Right kidney (tissue), 9 donors: Measurements from ENCODE around the gene SYNGR3.
A peak's percentile ranks its signal among the peaks of the same experiment; 100 is the strongest.
"Not testable (repeated sequence)": the region's sequence is repeated elsewhere in the genome, so short reads cannot be mapped to it uniquely, and the experiment has no call there.

ENCODE experiments used
- DNase-seq: peaks from one replicate; pipeline ENCODE4 v3.0.0-alpha.2; 2016
- long read RNA-seq, 8 donors: transcript quantifications; one replicate each; lab custom pipeline, GENCODE V29; 2026

The SYNGR3 gene, protein sequence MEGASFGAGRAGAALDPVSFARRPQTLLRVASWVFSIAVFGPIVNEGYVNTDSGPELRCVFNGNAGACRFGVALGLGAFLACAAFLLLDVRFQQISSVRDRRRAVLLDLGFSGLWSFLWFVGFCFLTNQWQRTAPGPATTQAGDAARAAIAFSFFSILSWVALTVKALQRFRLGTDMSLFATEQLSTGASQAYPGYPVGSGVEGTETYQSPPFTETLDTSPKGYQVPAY
- long read RNA-seq, donor 1, partial matches to known transcripts, result 0 of 1 reads
- long read RNA-seq, donor 1, other reads (novel, unspliced or antisense), result 0 of 1 reads
- long read RNA-seq, donor 2, result 0 reads
- long read RNA-seq, donor 3, result 0 reads
- long read RNA-seq, donor 4, result 0 reads
- long read RNA-seq, donor 5, partial matches to known transcripts, result 0 of 1 reads
- long read RNA-seq, donor 5, other reads (novel, unspliced or antisense), result 0 of 1 reads
- long read RNA-seq, donor 6, result 0 reads
- long read RNA-seq, donor 7, result 0 reads
- long read RNA-seq, donor 8, partial matches to known transcripts, result 0 of 1 reads
- long read RNA-seq, donor 8, other reads (novel, unspliced or antisense), result 0 of 1 reads

DNA sequence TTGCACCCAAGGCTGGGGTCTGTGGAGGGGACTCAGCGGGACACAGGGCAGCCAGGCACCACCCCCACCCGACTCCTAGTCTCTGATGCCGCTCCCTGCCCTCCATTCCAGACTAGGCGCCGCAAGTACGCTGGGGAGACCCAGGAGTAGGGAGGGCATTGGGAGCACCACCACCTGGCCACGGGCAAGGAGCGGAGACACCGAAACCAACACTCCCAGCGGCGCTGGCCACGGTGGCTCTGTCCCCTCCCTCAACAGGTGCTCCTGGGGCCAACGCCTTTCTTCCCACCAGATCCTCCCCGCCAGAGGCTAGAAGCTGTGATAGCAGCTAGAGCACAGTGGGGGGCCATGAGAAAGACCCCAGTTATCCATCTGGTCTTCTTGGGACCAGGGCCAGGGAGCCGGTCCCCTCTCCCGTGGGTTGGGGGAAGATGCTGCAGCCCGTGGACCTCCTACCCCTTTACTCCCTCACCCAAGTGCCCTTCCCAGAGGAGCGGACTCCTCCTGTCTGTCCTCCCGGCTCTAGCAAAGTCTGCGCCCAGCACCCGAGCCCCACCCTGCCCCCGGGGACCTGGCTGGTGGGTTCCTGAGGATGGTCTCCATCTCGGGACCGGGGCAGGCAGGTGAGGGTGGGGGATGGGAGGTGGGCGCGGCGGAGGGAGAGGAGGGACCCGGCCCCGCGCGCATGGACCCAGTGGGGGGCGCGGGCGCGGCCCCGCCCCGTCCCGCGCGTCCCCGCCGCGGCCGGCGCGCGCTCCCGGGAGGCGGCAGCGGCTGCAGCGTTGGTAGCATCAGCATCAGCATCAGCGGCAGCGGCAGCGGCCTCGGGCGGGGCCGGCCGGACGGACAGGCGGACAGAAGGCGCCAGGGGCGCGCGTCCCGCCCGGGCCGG is at the start of gene SYNGR3:
Gene SYNGR3 (plus strand): TSS at position 762 of the 892 bp plus-strand sequence. CDS start 133 bp downstream, outside the sequence.
- no peak for DNase-seq

DNA sequence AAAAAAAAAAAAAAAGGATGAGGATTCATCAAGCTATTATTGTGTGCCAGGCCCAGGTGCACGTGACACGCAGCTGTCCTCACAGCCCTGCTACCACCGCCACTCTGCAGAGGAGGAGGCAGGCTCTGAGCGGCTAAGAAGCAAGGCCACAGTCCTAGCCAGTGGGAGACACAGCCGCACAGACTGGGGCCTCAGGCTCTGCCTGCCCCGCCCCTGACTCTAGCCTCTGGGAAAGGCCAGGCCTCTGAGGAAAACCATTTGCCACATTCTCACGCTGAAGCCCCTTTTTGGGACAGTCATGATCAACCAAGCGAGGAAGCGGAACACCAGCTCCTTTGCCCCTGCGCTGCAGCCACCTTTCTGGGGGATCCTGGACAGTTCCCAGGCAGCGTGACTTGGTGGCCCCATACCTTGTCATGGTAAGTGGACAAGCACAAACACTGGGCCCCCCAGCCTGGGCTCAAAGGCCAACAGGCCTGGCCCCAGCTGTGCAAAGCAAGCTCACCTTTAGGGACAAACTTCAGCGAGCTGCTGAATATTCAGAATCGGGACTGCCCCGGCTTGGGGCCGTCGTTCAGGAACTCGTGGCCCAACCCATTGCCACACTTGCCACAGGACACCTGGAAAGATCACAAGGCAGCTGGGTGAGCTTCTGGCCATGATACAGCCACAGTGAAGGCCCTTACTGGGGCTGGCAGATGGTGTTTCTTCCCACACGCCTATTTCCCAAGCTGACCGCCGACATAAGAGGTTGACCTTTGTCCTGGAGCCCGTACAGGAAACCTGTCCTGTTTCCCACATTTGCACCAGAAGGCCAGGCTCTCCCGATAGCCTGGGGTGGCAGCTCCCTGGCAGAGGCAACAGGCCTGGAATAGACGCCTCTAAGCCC is 49.3 kb upstream of the SYNGR3 start:
- no peak for DNase-seq

DNA sequence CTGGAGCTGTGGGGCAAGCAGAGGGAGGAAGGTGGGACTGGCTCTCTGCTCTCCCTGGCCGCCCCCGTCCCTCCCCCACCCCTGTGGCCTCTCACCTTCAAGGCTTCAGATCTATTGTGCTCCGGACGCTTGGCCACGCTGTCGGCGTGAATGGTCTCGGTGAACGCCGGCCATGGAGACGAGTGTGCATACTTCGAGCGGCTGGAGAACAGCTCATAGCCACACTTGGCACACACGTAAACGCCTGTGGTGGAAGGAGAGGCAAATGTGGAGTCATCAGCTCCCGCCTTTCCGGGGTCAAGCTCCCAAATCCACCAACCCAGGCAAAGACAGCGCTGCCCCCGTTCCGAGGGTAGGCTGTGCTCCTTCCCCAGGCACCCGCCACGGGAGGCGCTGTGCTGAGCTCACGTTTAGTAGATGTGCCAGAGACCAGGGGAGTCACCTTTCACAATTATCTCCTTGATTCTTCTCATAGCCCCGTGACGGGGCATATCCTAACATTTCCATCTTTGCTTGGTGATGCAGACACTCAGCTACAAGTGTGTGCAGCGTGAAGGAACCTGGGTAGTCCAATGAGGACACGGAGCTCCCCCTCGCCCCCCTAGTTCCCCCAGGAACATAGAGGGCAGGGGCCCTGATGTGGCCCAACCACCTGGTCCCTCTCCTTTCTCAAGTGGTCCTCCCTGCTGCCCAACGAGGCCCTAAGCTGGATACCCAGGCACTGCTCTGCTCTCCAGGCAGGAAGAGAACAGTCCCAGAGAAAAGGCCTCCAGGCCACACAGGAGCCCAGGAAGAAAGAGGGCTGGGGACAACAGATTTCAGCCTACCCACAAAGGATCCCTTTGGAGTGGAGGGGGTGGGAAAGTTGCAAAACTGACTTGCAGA is 48.4 kb upstream of the SYNGR3 start:
- DNase-seq, result no peak

DNA sequence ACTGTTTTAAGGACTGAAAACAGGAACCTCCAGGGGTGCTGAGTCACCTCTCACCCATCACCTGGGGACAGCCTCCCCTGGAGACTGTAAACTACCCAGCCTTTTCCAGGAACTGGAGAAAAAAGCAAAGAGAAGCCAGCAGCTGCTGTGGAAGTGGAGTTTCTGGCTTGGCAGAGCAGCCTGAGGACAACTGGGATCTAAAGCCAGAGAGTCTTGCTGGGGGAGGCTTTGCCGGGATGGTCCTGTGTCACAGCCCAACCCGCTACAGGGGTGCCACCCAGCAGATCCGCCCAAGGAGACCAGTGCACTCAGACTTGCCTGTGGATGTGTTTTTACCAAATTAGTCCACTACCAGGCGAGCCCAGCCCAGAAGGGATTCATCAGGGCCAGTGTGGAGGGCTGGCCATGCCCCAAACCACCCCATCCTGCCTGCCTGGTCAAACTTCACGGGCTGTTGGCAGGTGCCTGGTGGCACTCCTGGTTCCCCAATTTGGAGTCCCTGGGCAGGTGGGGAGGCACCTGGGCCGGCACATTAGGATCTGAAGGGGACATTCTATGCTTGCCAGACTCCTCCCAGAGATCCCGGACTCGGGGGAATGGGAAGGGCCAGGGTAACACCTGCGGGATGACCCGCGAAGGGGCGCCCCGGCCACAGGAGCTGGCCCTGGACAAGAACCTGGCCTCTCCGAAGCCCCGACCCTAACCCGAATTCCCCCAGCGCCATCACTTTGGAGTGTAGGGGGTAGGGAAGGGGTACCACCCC is 47.5 kb upstream of the SYNGR3 start:
- no peak for DNase-seq

DNA sequence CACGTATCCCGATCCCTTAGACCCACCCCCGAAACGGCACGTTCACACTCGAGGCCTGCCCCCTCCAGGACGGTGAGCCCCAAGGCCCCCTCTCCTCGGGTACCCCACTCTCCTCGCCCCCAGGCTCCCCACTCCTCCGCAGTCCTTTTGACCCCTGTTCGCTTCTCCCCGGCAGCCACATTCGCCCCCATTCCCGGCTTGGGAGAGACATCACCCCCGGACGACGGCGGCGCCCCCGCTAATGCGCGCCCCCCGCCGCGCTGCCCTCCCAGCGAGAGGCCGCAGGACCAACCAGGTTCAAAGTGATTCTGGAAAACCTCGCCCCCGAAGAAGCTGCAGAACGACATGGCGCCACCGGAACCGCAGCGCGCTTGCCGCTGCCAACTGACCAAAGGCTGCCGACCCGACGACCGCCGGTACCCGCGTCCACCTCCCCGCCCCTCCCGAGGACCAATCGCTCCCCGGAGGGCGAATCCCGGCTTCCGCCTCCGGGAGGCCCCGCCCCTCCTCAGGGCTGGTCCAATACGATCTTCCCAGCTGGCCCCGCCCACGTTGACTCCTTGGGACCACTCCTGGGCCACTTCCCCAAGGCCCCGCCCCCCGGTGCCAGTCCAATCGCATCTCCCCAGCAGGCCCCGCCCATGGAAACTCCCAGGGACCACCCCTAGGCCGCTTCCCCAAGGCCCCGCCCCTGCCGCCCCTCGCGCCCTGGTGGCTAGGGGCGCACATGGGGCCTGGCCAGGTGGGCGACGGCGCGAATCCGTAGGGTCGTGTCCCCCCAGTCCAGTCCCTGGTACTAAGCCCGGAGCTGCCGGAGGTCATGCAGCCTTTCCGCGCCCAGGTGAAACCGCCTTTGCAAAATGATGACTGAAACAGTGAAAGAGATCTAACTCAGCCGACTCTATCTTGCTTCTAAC is 46.7 kb upstream of the SYNGR3 start, which contains the start of gene MSRB1:
Gene MSRB1 (minus strand): TSS at position 390 of the 917 bp plus-strand sequence. CDS start 43 bp downstream, at position 347.
- peak; percentile 81 for DNase-seq

DNA sequence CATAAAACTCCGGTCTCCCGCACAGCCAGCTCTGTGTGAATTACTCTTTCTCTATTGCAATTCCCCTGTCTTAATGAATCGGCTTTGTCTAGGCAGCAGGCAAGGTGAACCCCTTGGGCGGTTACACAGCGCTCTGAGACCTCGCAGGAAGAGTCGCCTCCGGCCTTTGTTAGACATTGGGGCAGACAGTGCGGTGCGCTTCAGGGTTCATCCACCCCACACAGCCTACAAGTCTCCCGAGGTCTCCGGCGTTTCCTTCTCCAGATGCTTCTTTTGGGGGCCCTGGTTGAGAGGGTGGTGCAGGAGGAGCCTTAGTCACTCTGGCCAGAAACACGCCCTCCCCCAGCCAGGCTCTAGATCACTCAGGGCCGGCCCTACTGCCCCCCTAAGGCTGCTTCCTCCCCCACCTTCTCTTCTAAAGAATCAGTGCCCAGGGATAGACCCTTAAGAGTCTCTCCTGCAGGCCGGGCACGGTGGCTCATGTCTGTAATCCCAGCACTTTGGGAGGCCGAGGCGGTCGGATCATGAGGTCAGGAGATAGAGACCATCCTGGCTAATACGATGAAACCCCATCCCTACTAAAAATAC is 45.1 kb upstream of the SYNGR3 start:
- DNase-seq, result no peak

DNA sequence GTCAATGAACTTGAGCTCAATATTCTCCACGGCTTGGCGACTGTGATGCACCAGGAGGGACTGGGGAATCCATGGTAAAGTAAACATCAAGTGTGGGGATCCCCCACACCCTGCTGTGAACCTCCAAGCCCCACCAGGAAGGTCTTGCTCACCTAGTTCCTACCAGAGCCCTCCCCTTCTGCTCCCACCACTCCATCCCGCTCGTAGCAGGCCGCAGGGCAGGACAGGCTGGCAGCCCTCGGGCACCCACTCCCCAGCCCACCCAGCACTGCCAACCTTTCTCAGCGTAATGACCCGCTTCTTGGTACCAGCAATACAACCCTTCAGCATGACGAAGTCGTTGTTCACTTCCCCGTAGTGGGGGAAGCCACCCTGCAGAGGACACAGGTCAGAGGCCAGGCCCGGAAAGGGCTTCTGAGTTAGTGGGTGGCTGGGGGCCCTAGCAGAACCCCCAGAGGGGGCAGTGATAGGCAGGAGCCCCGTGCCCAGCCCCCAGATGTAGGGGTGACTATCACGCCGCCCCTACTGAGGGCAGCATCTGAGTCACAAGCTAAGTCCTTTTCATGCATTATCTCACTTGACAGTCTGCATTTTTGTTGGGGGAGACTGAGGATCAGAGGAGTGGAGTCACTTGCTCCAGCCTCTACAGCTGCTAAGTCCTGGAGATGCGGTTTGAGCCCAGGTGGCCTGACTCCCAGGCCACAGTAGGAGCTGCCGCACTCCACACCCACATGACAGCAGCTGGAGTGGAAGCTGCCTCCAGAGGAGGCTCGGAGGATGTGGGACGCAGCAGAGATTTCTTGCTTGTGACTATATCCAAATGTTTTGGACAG is 44.0 kb upstream of the SYNGR3 start:
- DNase-seq, result no peak

DNA sequence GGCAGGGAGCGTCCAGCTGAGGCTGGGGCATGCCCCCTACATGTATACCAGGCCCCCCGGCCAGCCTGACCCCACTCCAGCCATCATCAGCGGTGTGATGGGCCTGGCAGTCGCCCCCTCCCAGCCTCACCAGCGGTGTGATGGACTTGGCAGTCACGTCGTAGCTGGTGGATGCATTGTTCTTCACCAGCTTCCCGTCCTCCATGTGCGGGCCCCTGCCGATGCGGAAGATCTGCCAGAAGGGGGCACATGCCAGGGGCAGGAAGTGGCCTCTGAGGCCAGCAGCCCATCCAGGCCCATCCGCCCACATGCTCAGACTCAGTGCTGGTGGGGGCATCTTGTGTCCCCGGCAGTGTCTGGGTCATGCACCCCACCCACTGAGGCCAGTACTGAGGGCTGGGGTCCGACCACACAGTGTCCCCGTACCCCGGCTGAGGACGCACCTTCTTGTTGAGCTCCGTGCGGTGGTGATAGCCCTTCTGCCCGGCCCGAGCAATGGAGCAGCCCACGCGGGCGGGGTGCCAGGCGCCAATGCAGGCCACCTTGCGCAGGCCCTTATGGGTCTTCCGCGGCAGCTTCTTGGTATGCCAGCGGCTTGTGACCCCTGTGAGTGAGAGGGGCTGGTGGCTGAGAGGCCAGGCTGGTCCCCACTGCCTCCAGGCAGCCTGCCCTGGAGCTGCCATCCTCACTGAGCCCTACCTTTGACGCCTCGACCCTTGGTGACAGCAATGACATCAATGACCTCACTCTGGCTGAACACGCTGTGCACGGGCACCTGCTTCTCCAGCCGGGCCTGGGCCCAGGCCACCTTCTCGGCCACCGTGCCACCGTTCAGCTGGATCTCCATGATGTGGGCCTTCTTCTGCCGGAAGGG is 43.0 kb upstream of the SYNGR3 start:
- DNase-seq, result no peak

DNA sequence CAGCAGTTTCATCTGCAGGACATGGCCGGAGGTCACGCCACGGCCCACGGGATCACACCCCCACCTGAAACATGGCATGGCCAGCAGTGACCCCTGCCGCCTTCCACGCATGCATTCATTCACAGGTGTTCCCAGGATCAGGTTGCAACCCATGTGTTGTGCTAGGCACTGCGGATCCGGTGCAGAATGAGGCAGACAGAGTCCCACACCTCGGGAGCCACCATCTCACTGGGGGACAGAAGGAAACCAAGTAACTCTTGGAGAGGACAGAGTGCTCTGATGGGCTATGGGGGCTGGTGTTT is 42.5 kb upstream of the SYNGR3 start:
- no peak for DNase-seq

DNA sequence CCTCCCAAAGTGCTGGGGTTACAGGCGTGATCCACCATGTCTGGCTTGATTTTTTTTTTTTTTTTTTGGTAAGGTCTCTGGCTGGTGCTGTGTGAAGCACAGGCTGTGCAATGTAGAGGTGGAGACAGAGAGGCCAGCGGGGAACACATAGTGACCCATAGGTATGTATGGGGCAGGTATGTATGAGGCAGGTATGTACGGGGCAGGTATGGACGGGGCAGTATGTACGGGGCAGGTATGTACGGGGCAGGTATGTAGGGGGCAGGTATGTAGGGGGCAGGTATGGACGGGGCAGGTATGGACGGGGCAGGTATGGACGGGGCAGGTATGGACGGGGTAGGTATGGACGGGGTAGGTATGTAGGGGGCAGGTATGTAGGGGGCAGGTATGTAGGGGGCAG is 40.3 kb upstream of the SYNGR3 start:
- DNase-seq, result no peak

DNA sequence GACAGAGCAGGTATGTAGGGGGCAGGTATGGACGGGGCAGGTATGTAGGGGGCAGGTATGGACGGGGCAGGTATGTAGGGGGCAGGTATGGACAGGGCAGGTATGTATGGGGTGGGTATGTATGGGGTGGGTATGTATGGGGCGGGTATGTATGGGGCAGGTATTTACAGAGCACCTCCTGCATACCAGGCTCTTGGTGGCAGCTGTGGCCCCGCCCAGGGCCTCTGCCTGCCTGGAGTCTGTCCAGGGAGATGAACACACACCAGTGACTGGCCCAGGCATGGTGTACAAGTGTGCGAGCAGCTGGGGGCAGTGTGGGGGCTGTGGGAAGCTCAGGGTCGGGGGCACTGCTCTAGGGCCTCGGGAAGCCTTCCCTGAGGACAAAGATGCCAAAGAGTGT is 39.7 kb upstream of the SYNGR3 start:
- DNase-seq, result no peak

DNA sequence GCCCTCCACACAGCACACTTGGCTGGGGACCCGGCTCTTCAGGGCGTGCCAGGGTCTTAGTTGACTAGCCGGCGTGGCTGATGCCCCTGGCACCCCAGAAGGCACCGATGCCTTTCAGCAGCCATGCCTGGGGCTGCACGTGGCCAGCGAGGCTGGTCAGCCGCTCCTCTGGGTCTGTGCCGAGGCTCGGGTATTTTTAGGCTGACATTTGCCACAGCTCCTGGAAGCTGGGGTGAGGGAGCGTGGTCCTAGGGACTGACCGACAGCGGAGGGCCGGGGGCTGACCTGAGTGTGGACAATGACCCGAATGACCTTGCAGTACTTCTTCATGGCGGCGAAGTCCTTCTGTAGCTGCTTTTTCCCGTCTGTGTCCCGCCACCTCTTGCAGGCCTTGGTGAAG is 39.2 kb upstream of the SYNGR3 start:
- no peak for DNase-seq

DNA sequence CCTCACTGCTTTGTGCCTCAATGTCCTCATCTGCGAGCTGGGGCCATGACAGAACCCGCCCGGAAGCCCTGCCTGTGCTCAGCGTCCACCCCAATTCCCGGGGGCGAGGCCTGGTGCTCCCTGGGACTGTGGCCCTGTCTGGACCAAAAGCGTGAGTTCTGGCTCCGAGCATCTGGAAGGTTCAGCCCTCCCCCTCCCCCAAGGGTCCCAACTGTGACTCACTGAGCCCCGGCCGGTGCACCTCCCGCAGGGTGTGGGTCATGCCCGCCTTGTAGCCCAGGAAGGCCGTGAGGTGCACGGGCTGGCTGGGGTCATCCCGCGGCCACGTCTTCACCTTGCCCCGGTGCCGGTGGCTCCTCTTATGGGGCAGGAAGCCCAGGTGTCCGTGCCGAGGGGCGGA is 36.0 kb upstream of the SYNGR3 start:
- no peak for DNase-seq

DNA sequence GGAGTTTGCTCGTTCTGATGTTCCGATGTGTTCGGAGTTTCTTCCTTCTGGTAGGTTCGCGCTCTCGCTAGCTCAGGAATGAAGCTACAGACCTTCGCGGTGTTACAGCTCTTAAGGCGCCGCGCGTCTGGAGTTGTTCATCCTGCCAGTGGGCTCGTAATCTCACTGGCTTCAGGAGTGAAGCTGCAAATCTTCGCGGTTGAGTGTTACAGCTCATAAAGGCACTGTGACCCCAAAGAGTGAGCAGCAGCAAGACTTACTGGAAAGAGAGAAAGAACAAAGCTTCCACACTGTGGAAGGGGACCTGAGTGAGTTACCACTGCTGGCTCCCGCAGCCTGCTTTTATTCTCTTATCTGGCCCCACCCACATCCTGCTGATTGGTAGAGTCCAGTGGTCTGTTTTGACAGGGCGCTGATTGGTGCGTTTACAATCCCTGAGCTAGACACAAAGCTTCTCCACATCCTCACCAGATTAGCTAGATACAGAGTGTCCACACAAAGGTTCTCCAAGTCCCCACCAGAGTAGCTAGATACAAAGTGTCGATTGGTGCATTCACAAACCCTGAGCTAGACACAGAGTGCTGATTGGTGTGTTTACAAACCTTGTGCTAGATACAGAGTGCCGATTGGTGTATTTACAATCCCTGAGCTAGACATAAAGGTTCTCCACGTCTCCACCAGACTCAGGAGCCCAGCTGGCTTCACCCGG is 32.2 kb upstream of the SYNGR3 start:
- DNase-seq, result not testable (repeated sequence)

DNA sequence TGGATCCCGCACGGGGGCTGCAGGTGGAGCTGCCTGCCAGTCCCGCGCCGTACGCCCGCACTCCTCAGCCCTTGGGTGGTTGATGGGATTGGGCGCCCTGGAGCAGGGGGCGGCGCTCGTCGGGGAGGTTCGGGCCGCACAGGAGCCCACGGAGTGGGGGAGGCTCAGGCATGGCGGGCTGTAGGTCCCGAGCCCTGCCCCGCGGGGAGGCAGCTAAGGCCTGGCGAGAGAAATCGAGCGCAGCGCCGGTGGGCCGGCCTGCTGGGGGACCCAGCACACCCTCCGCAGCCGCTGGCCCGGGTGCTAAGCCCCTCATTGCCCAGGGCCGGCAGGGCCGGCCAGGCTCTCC is 31.7 kb upstream of the SYNGR3 start:
- DNase-seq, result not testable (repeated sequence)

DNA sequence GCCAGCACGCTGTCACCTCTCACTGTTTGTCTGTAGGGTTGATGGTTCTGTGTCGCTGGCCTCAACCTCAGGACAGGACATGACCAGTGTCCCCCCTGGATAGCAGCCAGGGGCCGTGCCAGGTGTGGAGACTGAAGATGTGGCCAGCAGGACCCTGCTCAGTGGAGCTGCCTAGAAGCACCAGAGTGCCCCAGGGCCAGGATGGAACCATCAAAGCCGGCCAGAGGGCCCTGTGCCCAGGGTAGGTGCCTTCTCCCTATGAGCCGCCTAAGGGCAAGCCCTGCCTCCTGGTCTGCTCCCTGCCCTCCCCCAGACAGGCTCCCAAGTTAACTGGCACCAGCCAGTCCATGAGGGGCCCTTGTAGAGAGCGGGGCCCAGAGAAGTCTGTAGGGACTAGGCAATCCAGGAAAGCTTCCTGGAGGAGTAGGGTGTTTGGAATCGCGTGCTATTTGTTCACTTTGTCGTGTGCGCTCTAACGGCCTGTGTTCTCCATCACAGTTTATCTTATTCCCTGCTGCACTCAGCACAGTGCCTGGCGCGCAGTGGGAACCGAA is 31.0 kb upstream of the SYNGR3 start:
- no peak for DNase-seq
